ES-I3 (cell line): ENCODE data around the gene SEZ6L.

Source experiments
- H3K36me3 ChIP-seq: 2 replicates; pipeline ENCODE4 v1.6.1; 2013; ENCODE audit warnings: mild to moderate bottlenecking, low read length, control low read depth, moderate library complexity; ENCODE audit not compliant: insufficient read depth
- H3K4me1 ChIP-seq: 2 replicates; pipeline ENCODE4 v1.6.1; 2013; ENCODE audit warnings: mild to moderate bottlenecking, control low read depth, low read length; ENCODE audit not compliant: insufficient read depth
- H3K9ac ChIP-seq: 2 replicates; pipeline ENCODE4 v1.6.1; 2013; ENCODE audit warnings: low read depth, mild to moderate bottlenecking, low read length, moderate library complexity
- H3K9me3 ChIP-seq: 2 replicates; pipeline ENCODE4 v1.6.1; 2013; ENCODE audit warnings: mild to moderate bottlenecking, low read length, moderate library complexity; ENCODE audit not compliant: control insufficient read depth, insufficient read depth

Gene SEZ6L

GRCh38 chr22:26245001-26245400, 75.7 kb downstream of the SEZ6L start:
- no peak overlapping the region for H3K9ac ChIP-seq
- H3K9me3 ChIP-seq: no peaks in the 10 kb centered on the region
- no peaks in the 10 kb centered on the region for H3K36me3 ChIP-seq
- H3K4me1 ChIP-seq: no peaks in the 10 kb centered on the region

- Histone ChIP-seq H3K9me3 (no peaks in the 10 kb centered on the region), H3K36me3 (no peaks in the 10 kb centered on the region), H3K9ac (no peak overlapping the region), H3K4me1 (no peaks in the 10 kb centered on the region)
These were observed 77.3 kb downstream of the SEZ6L start for GRCh38 chr22:26246552-26246951.

GRCh38 chr22:26251869-26252268, 82.6 kb downstream of the SEZ6L start:
- Histone ChIP-seq H3K36me3 (no peaks in the 10 kb centered on the region), H3K9me3 (no peaks in the 10 kb centered on the region), H3K4me1 (no peaks in the 10 kb centered on the region)

GRCh38 chr22:26259510-26259909, 90.2 kb downstream of the SEZ6L start:
- Histone ChIP-seq H3K9me3 (no peaks in the 10 kb centered on the region; the same call in 1 of the 2 replicates), H3K4me1 (no peaks in the 10 kb centered on the region), H3K36me3 (no peaks in the 10 kb centered on the region), H3K9ac (no peak overlapping the region)

More at GRCh38 chr22:26251869-26252268, 82.6 kb downstream of the SEZ6L start:
- no peak overlapping the region for H3K9ac ChIP-seq

- no peaks in the 10 kb centered on the region for H3K9me3 ChIP-seq
- no peaks in the 10 kb centered on the region for H3K36me3 ChIP-seq
These were observed 94.9 kb downstream of the SEZ6L start for GRCh38 chr22:26264162-26264561.

GRCh38 chr22:26265281-26265680, 96.0 kb downstream of the SEZ6L start:
- Histone ChIP-seq H3K36me3 (no peaks in the 10 kb centered on the region), H3K9me3 (no peaks in the 10 kb centered on the region), H3K4me1 (no peaks in the 10 kb centered on the region), H3K9ac (no peak overlapping the region)

More at GRCh38 chr22:26264162-26264561, 94.9 kb downstream of the SEZ6L start:
- H3K4me1 ChIP-seq: no peaks in the 10 kb centered on the region
- H3K9ac ChIP-seq: no peak overlapping the region

- no peaks in the 10 kb centered on the region for H3K9me3 ChIP-seq
These were observed 96.6 kb downstream of the SEZ6L start for GRCh38 chr22:26265909-26266308.

GRCh38 chr22:26267856-26268255, 98.6 kb downstream of the SEZ6L start:
- Histone ChIP-seq H3K36me3 (no peaks in the 10 kb centered on the region), H3K9me3 (no peaks in the 10 kb centered on the region), H3K9ac (no peak overlapping the region), H3K4me1 (no peaks in the 10 kb centered on the region)

More at GRCh38 chr22:26265909-26266308, 96.6 kb downstream of the SEZ6L start:
- Histone ChIP-seq H3K9ac (no peak overlapping the region), H3K4me1 (no peaks in the 10 kb centered on the region), H3K36me3 (no peaks in the 10 kb centered on the region)

- Histone ChIP-seq H3K4me1 (no peaks in the 10 kb centered on the region), H3K36me3 (no peaks in the 10 kb centered on the region), H3K9me3 (no peaks in the 10 kb centered on the region), H3K9ac (no peak overlapping the region)
These were observed 100.3 kb downstream of the SEZ6L start for GRCh38 chr22:26269572-26269971.

GRCh38 chr22:26271427-26271826, 102.2 kb downstream of the SEZ6L start:
- Histone ChIP-seq H3K9me3 (no peaks in the 10 kb centered on the region), H3K4me1 (peaks cover 7% of the 10 kb centered on the region), H3K36me3 (no peaks in the 10 kb centered on the region), H3K9ac (no peak overlapping the region)

GRCh38 chr22:26273011-26273675, 103.9 kb downstream of the SEZ6L start:
- peaks cover 12% of the 10 kb centered on the region for H3K4me1 ChIP-seq
- no peaks in the 10 kb centered on the region for H3K36me3 ChIP-seq
- no peak overlapping the region for H3K9ac ChIP-seq
- H3K9me3 ChIP-seq: no peaks in the 10 kb centered on the region

GRCh38 chr22:26276529-26277160, 107.4 kb downstream of the SEZ6L start:
- Histone ChIP-seq H3K36me3 (no peaks in the 10 kb centered on the region), H3K9me3 (no peaks in the 10 kb centered on the region), H3K9ac (no peak overlapping the region), H3K4me1 (peaks cover 12% of the 10 kb centered on the region)

GRCh38 chr22:26281941-26282340, 112.7 kb downstream of the SEZ6L start:
- Histone ChIP-seq H3K9ac (no peak overlapping the region), H3K9me3 (no peaks in the 10 kb centered on the region), H3K4me1 (no peaks in the 10 kb centered on the region), H3K36me3 (no peaks in the 10 kb centered on the region)

GRCh38 chr22:26283330-26283729, 114.1 kb downstream of the SEZ6L start:
- Histone ChIP-seq H3K4me1 (no peaks in the 10 kb centered on the region), H3K9me3 (no peaks in the 10 kb centered on the region), H3K9ac (no peak overlapping the region), H3K36me3 (no peaks in the 10 kb centered on the region)

- no peaks in the 10 kb centered on the region for H3K4me1 ChIP-seq
- no peaks in the 10 kb centered on the region for H3K9me3 ChIP-seq
- no peak overlapping the region for H3K9ac ChIP-seq
- H3K36me3 ChIP-seq: no peaks in the 10 kb centered on the region
These were observed 116.4 kb downstream of the SEZ6L start for GRCh38 chr22:26285632-26286031.
